Measurements from ENCODE around the gene PPP5C.
A peak's percentile ranks its signal among the peaks of the same experiment; 100 is the strongest.

PPP5C gene

DNA sequence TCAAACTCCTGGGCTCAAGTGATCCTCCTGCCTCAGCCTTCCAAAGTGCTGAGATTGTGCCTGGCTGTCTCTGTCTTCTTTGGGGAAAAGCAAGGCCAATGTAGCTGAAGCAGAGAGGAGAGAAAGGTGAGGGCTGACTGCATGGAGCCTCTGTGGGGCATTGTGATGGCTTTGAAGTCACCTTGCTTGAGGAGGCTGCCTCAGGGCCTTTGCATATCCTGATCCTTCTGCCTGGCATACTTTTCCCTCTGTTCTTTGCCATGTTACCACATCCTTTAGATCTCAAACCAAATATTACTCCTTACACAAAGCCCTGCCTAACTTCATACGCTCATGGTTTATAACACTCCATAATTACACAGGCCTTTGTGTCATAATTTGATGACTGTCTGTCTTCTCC, 9.4 kb upstream of the PPP5C start:
- DNase-seq (ENCODE audit: low spot score): no peak

DNA sequence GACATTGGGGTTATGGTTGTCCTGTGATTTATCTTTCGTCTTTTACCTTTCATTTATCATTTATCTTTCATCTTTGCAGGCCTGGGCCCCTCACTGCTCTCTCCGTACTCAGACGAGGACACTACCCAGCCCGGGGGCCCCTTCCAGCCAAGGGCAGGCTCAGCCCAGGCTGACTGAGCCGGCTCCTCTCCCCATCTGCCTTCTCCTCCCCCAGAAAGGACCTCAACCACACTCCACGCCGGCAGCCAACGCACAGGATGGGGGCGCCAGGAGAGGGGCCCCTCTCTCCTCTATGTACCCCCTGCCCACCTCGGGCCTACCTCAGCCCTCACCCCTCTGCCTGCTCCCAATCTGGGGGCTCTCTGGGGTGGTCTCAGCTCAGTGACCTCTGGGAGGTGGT, 7.4 kb upstream of the PPP5C start:
- DNase-seq (ENCODE audit: low spot score): no peak

DNA sequence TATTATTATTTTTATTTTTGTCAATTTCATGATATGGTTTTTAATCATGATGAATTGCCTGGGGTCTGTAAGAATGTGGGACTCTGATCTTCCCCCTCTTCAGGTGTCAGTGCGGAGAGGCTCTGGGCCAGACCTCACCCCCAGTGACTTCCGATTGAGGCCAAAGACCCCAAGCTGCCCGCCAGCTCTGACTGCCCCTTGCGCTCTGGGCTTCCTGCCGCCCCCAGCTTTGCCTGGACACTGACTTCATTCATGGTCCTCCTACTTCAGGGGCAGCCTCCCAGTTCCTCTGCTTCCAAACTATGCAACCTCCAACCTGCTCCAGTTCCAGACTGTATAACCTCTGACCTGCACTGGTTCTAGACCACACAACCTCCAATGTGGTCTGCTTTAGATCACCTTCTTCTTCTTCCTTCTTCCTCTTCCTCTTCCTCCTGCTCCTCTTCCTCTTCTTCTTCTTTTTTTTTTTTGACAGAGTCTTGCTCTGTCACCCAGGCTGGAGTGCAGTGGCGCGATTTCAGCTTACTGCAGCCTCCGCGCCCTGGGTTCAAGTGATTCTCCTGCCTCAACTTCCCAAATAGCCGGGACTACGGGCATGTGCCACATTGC, 6.7 kb upstream of the PPP5C start:
- no peak for DNase-seq (ENCODE audit: low spot score)

DNA sequence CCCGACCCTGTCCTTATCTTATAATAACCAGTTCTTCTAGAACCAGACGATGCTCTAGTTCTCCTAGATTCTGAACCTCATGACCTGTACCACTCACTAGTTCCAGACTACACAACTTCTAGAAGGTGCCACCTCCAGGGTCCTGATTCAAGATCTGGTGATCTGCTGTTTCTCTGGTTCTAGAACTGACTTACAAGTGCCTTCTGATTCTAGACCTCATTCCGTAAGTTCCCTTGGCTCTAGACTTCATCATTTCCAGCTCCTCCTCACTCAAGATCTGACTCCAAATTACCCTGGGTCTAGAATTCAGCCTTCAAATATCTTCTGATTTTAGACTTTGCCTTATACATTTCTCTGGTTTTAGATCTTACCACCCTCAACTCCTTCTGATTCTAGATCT, 5.0 kb upstream of the PPP5C start:
- no peak for DNase-seq (ENCODE audit: low spot score)

DNA sequence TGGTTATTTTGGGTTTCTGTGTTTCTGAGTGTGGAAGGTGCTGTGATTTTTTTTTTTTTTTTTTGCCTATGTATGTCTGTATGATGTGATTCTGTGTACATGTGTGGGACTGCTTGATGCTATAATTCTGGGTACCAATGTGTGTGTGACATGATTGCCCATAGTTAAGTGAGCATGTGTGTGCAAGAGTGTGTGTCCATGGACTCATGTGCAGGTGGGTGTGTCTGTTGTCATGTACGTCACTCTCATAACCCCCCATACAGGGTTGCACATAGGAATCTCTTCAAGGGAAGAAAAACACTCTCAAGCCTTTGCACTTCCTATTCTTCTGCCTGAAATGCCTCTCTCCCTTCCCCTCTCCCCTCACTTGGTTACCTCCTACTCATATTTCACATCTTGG, 2.5 kb upstream of the PPP5C start:
- DNase-seq (ENCODE audit: low spot score): no peak

DNA sequence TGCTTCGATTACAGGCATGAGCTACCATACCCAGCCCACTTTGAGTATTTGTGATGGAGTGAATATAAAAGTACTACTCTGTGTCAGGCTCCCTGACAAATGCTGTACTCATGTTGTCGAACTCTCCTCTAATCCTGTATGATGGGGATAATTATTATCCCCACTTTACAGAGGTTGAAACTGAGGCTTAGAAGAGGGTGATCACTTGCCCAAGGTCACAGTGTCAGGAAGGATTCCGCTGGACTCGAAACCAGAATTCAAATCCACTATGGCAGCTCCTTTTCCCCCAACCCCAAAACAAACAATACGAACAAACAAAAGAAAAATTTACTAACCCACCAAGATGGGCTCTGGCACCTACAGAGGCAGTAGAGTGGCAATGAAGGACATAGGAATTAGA, 1.7 kb upstream of the PPP5C start:
- DNase-seq (ENCODE audit: low spot score): no peak

DNA sequence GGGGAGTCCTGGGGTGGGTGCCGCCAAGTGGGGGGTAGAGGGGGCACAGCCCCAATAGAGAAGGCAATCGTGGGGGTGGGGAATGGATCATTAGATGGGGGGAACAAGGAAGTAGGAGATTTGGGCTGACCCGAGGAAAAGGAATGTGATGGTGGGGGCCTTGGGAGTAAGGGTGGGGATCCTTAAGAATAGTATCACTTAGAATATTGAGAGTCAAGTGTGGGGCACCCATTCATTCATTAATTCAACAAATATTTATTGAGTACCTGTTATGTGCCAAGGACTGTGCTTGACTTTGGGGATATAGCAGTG, 641 bp downstream of the PPP5C start:
- no peak for DNase-seq (ENCODE audit: low spot score)

DNA sequence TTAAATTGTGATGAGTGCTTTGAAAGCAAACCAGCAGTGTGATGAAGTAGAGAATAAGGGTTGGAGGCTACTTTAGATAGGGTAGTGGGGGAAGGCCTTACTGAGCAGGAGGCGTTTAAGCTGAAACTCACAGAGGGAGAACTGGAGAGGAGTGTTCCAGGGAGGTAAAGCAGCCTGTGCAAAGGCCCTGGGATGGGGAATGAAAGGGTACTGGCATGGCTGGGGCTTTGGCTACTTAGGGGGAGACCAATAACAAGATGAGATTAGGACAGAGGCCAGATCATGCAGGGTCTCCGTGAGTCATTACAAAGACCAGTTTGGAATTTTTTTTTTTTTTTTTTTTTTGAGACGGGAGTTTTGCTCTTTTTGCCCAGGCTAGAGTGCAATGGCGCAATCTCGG, 1.1 kb downstream of the PPP5C start:
- no peak for DNase-seq (ENCODE audit: low spot score)

DNA sequence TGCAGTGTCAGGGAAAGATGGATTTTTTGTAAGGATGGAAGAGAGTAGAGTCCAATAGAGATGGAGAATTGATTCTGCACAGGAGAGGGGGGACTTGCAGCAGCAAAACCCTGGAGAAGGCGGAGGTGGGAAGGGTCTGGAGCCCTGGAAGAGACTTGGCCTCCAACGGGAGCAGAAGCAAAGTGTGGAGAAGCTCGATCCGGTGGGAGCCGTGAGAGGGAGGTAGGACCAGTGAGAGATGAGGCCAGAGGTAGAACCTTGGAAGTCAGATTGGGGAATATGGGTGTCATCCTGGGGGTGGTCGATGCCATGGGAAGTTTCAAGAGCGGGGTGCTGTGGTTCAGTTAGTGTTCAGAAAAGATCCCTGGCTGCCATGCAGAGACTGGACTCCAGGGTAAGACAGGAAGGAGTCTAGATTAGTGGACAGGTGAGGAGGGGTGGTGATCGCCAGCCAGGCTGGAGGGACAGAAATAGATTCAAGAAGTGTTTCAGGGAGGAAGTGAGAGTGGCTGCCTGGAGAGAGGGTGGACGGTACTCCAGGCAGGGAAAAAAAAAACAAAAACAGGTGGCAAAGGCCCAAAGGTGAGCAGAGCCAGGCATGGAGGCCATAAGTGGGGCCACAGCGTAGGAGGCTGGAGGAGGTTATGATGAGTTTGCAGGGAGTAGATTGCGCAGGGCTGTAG, 2.6 kb downstream of the PPP5C start:
- DNase-seq (ENCODE audit: low spot score): no peak

DNA sequence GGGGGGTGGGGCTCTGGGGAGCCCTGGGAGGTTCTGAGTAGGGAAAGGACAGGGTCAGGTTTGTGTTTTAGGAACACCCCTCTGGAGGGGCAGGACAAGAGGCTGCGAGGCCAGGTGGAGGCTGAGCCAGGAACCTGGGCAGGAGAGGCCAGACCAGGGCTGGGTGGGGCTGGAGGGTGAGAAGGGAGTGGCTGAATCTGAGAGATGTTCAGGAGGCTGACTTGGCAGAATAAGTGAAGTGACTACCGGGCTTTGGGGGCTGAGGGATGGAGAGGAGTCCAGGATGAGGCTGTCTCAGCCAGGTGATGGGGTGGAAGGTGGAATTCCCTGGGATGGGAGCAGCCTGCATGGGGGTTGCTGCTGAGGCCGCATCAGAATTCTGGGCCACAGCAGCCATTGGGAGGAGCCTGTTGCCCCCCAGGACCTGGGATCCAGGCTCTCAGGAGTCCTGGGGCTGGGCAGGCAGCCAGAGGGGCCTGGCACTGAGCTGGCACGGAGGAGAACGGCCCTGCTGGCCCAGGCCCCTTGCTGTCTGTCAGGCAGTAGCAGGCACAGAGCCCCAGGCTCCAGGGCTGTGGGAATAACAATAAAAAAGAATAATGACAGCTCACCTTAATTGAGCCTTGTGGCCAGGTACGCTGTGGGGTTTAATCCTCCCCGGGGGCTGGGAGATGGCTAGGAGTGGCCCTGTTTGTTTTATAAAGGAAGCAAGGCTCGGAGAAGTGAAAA, 3.3 kb downstream of the PPP5C start:
- DNase-seq (ENCODE audit: low spot score): no peak

DNA sequence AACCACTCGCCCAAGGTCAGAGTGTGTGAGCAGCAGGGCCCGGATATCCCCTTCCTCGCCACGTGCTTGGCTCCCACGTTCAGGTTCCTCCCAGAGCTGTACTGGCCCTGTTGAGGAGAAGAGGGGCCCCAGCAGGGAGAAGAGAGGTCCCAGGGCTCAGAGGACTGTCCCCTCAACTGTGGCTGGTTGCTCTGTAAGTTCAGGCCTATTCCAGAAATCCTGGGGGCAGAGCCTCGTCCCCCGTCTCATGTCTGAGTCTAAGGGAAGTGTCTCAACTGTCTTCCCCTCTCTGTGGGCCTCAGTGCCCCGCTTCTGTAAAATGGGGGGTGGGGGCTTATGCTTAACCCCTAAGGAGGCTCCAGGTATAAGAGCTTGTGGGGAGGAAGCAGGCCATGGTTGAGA, 3.9 kb downstream of the PPP5C start:
- no peak for DNase-seq (ENCODE audit: low spot score)

DNA sequence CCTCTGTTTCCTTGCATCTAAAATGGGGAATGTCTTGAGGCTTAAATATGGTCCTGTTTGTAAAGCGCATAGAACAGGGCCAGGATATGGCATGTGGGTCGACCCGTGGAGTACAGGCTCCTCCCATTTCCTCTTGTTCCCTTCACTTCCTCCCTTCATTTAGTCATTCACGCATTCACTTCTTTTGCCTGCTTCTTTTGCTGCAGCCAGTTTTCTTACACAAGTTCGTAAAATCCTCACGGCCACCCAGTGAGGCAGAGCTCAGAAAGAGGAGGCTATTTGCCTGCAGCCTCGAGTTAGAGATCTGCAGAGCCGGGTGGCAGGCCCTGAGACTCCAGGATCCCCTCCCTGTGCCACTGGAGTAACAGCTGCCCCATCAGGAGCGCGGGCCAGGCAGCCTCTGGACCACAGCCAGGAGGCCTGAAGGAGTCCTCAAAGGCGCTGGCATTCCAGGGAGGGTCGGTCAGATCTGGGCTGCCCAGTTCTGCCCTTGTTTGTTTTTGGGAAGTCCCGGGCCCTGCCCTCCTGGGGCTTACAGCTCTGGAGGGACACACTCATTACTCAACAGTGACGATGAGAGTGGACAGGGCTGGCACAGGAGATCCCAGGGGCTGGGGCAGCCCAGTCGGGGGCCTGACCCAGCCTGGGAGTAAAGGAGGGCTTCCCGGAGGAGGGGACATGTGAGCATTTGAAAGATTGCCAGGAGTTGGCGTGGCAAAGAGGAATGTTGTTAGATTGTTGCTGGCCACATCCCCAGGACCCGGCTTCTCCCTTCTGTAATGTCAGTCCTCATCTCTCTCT, 4.6 kb downstream of the PPP5C start:
- DNase-seq (ENCODE audit: low spot score): peak; percentile 33

DNA sequence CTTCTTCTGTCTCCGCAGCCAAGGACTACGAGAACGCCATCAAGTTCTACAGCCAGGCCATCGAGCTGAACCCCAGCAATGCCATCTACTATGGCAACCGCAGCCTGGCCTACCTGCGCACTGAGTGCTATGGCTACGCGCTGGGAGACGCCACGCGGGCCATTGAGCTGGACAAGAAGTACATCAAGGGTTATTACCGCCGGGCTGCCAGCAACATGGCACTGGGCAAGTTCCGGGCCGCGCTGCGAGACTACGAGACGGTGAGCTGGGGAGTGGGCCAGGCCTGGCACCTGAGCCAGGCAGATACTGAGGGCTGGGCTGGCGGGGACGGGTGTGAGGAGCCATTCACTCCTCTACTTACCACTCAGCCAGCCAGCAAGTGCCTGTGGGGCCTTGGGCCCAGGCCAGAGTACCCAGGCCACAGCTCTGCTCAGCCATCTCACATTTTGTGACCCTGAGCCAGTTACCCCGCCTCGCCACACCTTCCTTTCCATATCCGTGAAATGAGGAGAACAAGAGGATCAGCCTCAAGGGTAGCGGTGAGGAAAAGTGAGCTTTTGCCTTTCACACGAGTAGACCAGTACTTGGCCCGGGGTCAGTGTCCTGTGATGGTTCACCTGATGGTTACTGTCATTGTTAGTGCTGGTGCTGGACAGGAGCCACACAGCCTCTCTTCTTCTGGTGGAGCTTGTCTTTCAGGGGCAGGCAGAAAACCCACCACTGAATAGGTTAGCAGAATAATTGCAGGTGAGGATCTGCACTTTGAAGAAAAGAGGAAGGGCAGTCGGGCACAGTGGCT, 7.0 kb downstream of the PPP5C start:
- DNase-seq (ENCODE audit: low spot score): no peak

DNA sequence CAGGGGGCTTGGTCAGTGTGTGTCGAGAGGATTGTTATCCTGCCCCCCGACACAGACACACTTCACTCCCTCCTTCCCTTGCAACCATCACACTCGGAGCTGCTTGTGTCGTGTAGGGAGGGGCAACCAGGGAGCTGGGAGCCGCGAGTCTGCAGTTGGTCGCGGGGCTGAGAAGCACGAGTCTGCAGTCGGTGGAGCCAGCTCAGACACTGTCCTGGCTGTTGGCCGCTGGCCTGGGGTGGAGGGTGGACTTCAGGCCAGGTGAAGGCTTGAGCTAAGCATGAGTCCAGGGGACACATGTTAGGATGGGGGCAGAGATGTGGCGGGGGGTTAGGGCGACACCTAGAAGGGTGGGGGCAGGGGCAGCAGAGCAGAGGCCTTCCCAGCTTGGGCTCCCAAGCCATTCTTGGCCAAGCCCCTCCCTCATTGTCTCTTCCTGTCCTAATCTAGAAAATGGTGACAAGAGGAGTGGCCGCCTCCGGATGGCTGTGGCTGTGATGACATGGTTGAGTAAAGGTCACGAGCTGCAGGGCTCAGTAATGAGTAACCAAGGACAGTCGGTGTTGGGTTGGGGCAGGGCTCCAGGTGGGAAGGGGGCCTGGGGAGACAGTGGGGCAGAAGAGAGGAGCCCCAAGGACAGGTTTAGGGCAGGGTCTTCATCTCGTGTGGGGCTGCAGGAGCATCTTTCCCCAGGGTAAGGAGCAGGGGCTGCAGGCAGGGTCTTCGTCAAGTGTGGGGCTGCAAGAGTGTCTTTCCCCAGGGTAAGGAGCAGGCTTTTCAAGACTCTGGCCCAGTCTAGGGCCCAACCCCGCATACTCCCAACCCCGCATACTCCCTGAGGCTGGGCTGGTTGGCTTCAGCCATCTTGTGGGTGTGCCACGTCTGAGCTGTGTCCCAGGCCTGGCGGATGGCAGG, 8.6 kb downstream of the PPP5C start:
- no peak for DNase-seq (ENCODE audit: low spot score)

DNA sequence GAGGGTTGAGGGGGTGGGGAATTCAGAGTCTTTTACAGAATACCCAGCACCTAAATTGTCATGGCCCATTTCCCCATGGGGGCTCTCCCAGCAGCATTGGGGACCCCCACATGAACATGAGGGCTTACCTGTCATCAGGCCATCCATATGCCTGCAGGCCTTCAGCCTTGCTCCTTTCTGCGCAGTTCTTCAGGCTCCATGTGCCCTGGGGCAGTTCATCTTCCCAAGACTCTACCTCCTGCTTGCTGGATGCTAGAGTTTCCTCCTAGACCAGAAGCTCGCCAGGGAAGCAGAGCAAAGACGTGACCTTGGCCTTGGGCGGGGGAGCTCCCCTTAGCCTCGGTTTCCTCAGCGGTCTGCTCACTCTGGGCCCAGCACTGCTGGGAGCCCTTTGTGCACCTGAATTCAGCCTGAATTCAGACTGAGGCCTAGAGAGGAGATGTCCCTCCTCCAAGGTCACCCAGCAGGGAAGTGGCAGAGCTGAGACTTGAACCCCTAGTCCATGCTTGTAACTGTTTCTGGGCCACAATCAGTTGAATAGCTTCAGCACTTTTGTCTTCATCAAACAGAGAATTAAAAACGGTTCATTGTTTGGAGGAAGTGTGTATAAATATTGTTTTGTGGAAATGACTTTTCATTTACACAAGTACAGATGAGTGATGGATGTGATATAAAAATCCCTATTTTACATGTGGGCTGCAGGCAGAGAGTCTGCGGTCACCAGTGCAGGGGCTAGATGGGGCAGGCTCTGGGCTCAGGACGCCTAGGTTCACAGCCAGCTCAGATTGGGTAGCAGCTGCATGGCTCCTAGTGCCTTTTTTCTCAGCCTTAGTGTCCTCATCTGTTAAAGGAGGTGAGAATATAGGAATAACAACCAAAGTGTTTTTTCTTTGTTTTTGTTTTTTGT, 9.5 kb downstream of the PPP5C start:
- no peak for DNase-seq (ENCODE audit: low spot score)

DNA sequence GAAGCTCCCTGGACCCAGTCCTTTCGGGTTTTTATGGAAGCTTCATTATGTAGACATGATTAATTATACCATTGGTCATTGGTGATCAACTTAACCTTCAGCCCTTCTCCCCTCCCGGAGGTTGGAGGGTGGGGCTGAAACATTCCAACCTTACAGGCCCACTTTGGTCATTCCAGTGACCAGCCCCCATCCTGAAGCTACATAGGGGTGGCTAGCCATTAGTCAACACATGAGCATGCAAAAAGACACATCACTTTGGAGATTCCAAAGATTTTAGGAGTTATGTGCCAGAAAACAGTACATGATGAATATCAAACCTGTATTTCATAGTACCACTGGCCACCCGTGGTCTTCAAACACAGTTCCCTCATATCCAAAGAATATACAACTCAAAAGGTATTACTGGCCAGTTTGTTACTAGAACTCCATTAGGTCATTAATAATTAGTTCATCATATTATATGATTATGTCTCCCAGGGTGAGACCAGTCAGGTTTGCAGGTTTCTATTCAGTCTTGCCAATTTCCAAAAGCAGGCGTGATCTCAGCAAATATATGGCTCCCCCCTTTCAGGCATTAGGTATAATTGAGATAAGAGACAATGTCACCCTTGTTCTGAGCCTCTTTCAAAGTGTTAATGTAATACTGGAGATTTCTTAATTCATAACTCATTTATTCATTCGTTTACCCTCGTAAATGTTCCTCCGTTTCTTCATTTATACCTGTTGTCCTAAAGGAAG, 11.1 kb downstream of the PPP5C start:
- no peak for DNase-seq (ENCODE audit: low spot score)

DNA sequence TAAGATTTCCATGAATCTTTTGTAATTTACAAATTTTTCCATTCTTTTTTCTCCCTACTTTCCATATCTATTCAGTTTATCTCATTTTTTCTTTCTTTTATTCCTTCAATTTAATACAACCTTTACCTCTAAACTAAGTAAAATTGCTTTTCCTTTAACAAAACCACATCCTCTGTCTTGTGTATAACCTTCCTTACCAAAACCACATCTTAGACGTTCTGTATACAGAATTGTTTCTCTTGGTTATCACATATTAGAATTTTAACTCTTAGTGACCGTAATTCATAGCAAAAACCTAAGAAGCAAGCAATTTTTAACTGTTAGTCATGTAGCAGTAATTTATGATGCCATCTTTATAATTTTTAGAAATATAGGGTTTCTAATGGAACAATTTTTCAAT, 15.0 kb downstream of the PPP5C start:
- DNase-seq (ENCODE audit: low spot score): no peak

DNA sequence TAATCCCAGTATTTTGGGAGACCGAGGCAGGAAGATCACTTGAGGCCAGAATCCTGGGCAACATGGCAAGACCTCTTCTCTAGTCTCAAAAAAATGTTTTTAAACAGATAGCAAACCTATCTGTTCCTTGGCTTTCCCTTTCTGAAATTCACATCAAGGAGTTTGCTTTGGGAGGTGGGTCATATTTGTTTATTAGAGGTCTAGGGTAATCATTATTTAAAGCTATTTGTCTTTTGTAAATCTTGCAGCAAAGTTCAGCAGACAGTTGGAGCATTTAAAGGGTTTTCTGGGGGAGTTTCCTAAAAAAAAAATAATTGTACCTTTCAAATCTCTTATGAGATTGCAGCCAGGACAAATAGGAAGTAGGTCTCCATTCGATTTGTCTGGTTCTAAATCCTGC, 17.5 kb downstream of the PPP5C start:
- DNase-seq (ENCODE audit: low spot score): no peak

DNA sequence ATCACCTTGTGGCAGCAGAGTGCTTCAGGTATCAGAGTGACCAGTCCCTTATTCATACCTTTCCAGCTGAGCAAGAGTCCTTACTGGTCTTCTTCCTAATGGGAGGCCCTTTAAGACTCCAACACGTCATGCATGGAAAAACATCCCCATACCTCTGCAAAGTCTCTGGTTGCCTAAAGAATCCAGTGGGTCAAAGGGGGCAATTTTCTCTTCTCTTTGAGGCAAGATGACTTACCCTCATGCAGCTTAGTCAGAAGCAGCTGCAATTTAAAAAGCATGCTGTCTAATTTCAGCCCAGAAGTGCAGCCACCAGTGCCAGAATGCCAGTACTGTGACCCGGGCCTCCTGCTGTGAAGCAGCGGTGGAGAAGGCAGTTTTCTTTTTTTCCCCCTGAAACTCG, 18.7 kb downstream of the PPP5C start:
- DNase-seq (ENCODE audit: low spot score): no peak
